Esophagus squamous epithelium (tissue), 5 donors: ENCODE data around the gene FBH1. TPM values are rescaled to one million over a fixed set of nuclear protein-coding genes. Genes with fewer than 3 reads are reported as not detected.
A peak's percentile ranks its signal among the peaks of the same experiment; 100 is the strongest.

Experiments
- DNase-seq: peaks from one replicate; lab custom pipeline; 2025; lab: John Stamatoyannopoulos, UW
- H3K27ac ChIP-seq, 4 donors: fragments of 200-600 bp; sonication (generic); one replicate each; pipeline ENCODE4 v1.5.1; 2016 to 2019; ENCODE audit warnings: mild to moderate bottlenecking in 1 of 4
- H3K27me3 ChIP-seq, 4 donors: fragments of 200-600 bp; sonication (generic); 1 replicate in 3 of 4; 2 replicates in 1 of 4; pipeline versions ENCODE4 v1.5.1 to v1.6.0; 2017 to 2021; ENCODE audit warnings: antibody characterized with exemption in 1 of 4
- H3K36me3 ChIP-seq, 3 donors: fragments of 200-600 bp; sonication (generic); one replicate each; pipeline ENCODE4 v1.5.1; 2016 to 2019
- H3K4me1 ChIP-seq, 3 donors: fragments of 200-600 bp; sonication (generic); one replicate each; pipeline ENCODE4 v1.5.1; 2017 to 2019
- H3K4me3 ChIP-seq, 4 donors: fragments of 200-600 bp; sonication (generic); 1 replicate in 3 of 4; 2 replicates in 1 of 4; pipeline ENCODE4 v1.5.1; 2016 to 2019; ENCODE audit warnings: mild to moderate bottlenecking in 2 of 4, moderate library complexity in 1 of 4
- H3K9me3 ChIP-seq, 3 donors: fragments of 200-600 bp; sonication (generic); one replicate each; pipeline ENCODE4 v1.5.1; 2016 to 2019
- CTCF ChIP-seq, 6 experiments: fragments of 450-650 bp in 4 of 6; fragments of 200-600 bp in 2 of 6; sonication (generic) in 2 of 6; IDR thresholded peaks; one replicate each; pipeline ENCODE4 v1.5.1; 2016 to 2019; ENCODE audit warnings: antibody characterized with exemption in 6 of 6, mild to moderate bottlenecking in 4 of 6, moderate library complexity in 4 of 6
- POLR2A ChIP-seq, 4 donors: fragments of 450-650 bp; IDR thresholded peaks; one replicate each; pipeline ENCODE4 v1.6.1; 2017; ENCODE audit warnings: antibody characterized with exemption in 4 of 4, mild to moderate bottlenecking in 4 of 4, moderate library complexity in 3 of 4
- WGBS, 2 donors: methylation state at CpG; one replicate each; pipeline ENCODE4 v1.1.5; 2018; 5-methylcytosine and 5-hydroxymethylcytosine counted together
- intact Hi-C: fragments of 100-400 bp; cut with DNase I; formaldehyde crosslinking; loops from one replicate; pipeline ENCODE4 v1.15.0; 2022
- total RNA-seq, 4 donors: library from RNA; depleted of rRNA; stranded (reverse); fragments of >200 nt; gene quantifications; one replicate each; pipeline ENCODE4 v1.1.0, GENCODE V29; 2016
- donor health status: DM: yes; HTN: yes; CAD: no.

Gene FBH1
- total RNA-seq, 4 donors from 2014 or later, result 48.5 to 93.8 (median 54.1) TPM

DNA sequence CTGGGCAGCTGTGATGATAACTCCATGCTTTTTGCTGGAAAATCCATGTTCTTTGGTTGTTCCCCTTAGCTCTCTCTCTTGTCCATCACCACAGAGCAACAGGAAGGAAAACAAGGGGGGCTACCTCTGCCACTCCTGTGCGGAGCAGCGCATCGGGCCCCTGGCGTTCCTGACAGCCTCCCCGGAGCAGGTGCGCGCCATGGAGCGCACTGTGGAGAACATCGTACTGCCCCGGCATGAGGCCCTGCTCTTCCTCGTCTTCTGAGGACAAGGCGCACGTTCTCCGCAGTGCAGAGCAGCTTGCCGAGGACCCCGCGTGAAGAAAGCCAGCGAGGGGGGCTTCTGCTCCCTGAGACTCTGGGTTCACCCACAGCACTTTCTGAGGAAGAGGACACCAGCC, 47.0 kb downstream of the FBH1 start:
- Histone ChIP-seq H3K27me3 (no peaks in the 10 kb centered on the region), H3K27ac (no peak overlapping the region), H3K4me1 (peaks cover 3 to 8% (median 6%) of the 10 kb centered on the region in 3 donors), H3K9me3 (no peaks in the 10 kb centered on the region), H3K36me3 (peaks cover 22 to 73% (median 25%) of the 10 kb centered on the region in 3 donors), H3K4me3 (no peak overlapping the region)
- 100% methylated on average over 2 to 8 of the region's 18 CpGs for WGBS, 2 donors
- intact Hi-C loops, result no loop called here
- TF ChIP-seq POLR2A (IDR thresholded peaks at IDR 0.05) (no peak), CTCF (IDR thresholded peaks at IDR 0.05) (no peak)
- DNase-seq, result no peak

DNA sequence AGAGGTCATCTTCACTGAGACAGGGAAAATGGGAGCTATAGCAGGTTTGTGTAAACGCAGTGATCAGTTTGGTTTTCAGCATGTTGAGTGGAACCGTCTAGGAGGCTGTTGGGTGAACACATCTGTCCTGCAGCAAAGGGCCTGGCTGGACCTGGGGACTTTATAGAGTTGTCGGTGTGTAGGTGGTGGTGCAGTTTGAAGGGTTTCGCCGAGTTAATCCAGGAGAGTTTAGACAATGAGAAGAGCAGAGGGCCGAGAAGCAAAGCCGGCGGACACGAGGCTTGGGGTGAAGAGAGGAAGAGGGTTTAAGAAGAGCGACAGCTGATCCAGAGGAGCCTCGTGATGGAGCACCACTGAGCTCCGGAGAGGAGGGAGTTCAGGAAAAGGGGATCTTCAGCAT, 48.2 kb downstream of the FBH1 start:
- Histone ChIP-seq H3K4me1 (peaks cover 6 to 18% (median 13%) of the 10 kb centered on the region in 3 donors), H3K27me3 (no peaks in the 10 kb centered on the region), H3K27ac (no peak overlapping the region), H3K9me3 (no peaks in the 10 kb centered on the region), H3K4me3 (no peak overlapping the region), H3K36me3 (peaks cover 22 to 60% (median 25%) of the 10 kb centered on the region in 3 donors)
- WGBS, 2 donors, result 88 to 89% methylated on average over 11 to 12 of the region's 12 CpGs
- DNase-seq, result no peak
- intact Hi-C loops, result no loop called here
- TF ChIP-seq CTCF (IDR thresholded peaks at IDR 0.05) (no peak), POLR2A (IDR thresholded peaks at IDR 0.05) (no peak)

DNA sequence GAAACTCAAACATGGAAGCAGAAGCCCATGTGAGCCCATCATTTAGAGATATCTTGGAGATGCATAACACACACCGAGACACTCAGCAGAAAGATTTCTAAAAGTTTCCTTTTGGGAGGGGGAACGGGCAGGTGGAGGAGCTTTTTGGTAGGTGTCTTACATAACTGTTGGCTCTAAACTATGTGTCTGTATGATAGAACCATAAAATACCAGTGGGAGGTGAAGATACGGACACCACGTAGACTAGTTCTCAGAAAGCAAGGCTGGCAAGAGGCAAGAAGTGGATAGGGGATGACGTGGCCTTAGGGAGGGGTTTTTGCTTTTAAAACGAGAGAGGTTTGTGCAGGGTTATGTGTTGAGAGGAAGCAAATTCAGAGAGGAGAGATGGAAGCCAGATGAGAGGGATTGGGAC, 50.8 kb downstream of the FBH1 start:
- Histone ChIP-seq H3K4me3 (no peak overlapping the region), H3K9me3 (no peaks in the 10 kb centered on the region), H3K27me3 (no peaks in the 10 kb centered on the region), H3K27ac (no peak overlapping the region), H3K4me1 (peaks cover 21 to 43% (median 36%) of the 10 kb centered on the region in 3 donors), H3K36me3 (peaks cover 16 to 35% (median 19%) of the 10 kb centered on the region in 3 donors)
- DNase-seq, result no peak
- WGBS, 2 donors, result 76 to 79% methylated on average over 6 of the region's 6 CpGs
- TF ChIP-seq CTCF (IDR thresholded peaks at IDR 0.05) (no peak), POLR2A (IDR thresholded peaks at IDR 0.05) (no peak)
- intact Hi-C loops, result no loop called here

GRCh38 chr10:5941579-5941978, 51.5 kb downstream of the FBH1 start:
- H3K4me3 ChIP-seq, result no peak overlapping the region
- TF ChIP-seq CTCF (IDR thresholded peaks at IDR 0.05) (no peak), POLR2A (IDR thresholded peaks at IDR 0.05) (no peak)
- H3K27me3 ChIP-seq, result no peaks in the 10 kb centered on the region
- intact Hi-C loops, result no loop called here
- 74 to 79% methylated on average over 7 of the region's 7 CpGs for WGBS, 2 donors
- H3K36me3 ChIP-seq, result peaks cover 12 to 27% (median 13%) of the 10 kb centered on the region in 3 donors
- peaks cover 26 to 51% (median 42%) of the 10 kb centered on the region in 3 donors for H3K4me1 ChIP-seq
- H3K9me3 ChIP-seq, result no peaks in the 10 kb centered on the region
- peak overlapping the region; percentile 51 to 85 (median 74) for H3K27ac ChIP-seq
- no peak for DNase-seq

DNA sequence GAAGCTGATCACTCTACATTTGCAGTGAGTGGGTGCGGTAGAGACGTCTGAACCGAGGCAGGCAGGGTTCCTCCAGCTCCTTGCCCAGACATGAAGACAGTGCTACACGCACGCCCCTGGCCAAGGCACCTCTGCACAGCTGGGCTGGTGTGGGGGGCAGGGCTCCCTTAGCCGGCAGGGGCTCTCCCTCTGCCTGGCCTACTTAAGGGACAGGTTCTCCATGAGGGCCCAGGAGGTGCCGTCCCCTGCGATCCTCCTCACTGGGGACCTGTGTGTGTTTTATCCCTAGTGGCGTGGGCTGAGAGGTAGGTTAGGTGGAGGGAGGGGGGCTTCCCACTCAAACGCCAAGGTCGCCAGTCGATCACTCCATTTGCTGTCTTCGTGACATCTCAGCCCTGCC, 52.0 kb downstream of the FBH1 start:
- Histone ChIP-seq H3K27me3 (no peaks in the 10 kb centered on the region), H3K4me3 (no peak overlapping the region), H3K4me1 (peaks cover 28 to 55% (median 46%) of the 10 kb centered on the region in 3 donors), H3K9me3 (no peaks in the 10 kb centered on the region), H3K36me3 (peaks cover 8 to 23% (median 8%) of the 10 kb centered on the region in 3 donors), H3K27ac (peak overlapping the region; percentile 51 to 85 (median 74))
- TF ChIP-seq POLR2A (IDR thresholded peaks at IDR 0.05) (no peak), CTCF (IDR thresholded peaks at IDR 0.05) (no peak)
- DNase-seq, result no peak
- 59 to 86% methylated on average over 3 to 6 of the region's 13 CpGs for WGBS, 2 donors
- intact Hi-C loops, result no loop called here
